GM12878 (cell line): ENCODE data around the gene NFKBIA. TPM values are rescaled to one million over a fixed set of nuclear protein-coding genes. Genes with fewer than 3 reads are reported as not detected.

ENCODE experiments used
- ATAC-seq: fragments of 200-7000 bp; cut with Tn5 transposase; 3 replicates; pipeline ENCODE4 v1.9.1; 2020; ENCODE audit warnings: mild to moderate bottlenecking, moderate library complexity
- BruUV-seq: library from RNA; stranded (reverse); fragments of 400-500 nt; replicated peaks from 2 replicates; lab custom pipeline; 2021; lab: Mats Ljungman, UMichigan
- CTCF ChIA-PET: fragments of 300-600 bp; sonication (Branson Sonifier 250); formaldehyde crosslinking; extraction: SDS; loops from one replicate; lab custom pipeline; 2021; ENCODE audit warnings: inconsistent platforms; lab: Yijun Ruan, JAX
- POLR2A ChIA-PET: fragments of 350-600 bp; formaldehyde crosslinking; extraction: SDS; loops from one replicate; lab custom pipeline; 2021; ENCODE audit warnings: inconsistent platforms; lab: Charles Lee
- RAD21 ChIA-PET: fragments of 300-600 bp; sonication (Branson Sonifier 250); formaldehyde crosslinking; loops from one replicate; lab custom pipeline; 2023; ENCODE audit warnings: antibody characterized with exemption; ENCODE audit not compliant: unreplicated experiment; lab: Charles Lee
- SMC1A ChIA-PET: fragments of 300-600 bp; sonication (Branson Sonifier 250); formaldehyde crosslinking; loops from one replicate; lab custom pipeline; 2023; ENCODE audit not compliant: unreplicated experiment, uncharacterized antibody; lab: Charles Lee
- DNase-seq: peaks from one replicate; pipeline ENCODE4 v3.0.0-alpha.2; 2011; ENCODE audit warnings: low read depth, low spot score
- FAIRE-seq: peaks from 3 replicates; lab custom pipeline; 2011; peaks lifted over from hg19 to GRCh38; lab: Jason Lieb, UNC
- H2AFZ ChIP-seq: 2 replicates; pipeline ENCODE4 v1.6.0; 2011; ENCODE audit warnings: low read depth, low read length, control low read depth; ENCODE audit not compliant: control insufficient read depth
- H3K27ac ChIP-seq: 2 replicates; pipeline ENCODE4 v1.5.1; 2011; ENCODE audit warnings: control low read depth; ENCODE audit not compliant: control insufficient read depth, insufficient read depth
- H3K27me3 ChIP-seq, 2 experiments: replicated peaks in 1 of 2; 2 replicates each; pipeline versions ENCODE4 v1.6.0 to v1.6.1; 2011; ENCODE audit warnings: low read length in 1 of 2; ENCODE audit not compliant: control insufficient read depth in 2 of 2, insufficient read depth in 2 of 2
- H3K36me3 ChIP-seq, 2 experiments: 2 replicates each; pipeline ENCODE4 v1.5.1; 2011; ENCODE audit warnings: low read length in 1 of 2; ENCODE audit not compliant: control insufficient read depth in 2 of 2, insufficient read depth in 2 of 2
- H3K4me1 ChIP-seq: 2 replicates; pipeline ENCODE4 v1.6.1; 2011; ENCODE audit warnings: mild to moderate bottlenecking, low read length, moderate library complexity, mixed read lengths; ENCODE audit not compliant: control insufficient read depth, insufficient read depth
- H3K4me2 ChIP-seq: 2 replicates; pipeline ENCODE4 v1.6.0; 2011; ENCODE audit warnings: control low read depth; ENCODE audit not compliant: control insufficient read depth, insufficient read depth
- H3K4me3 ChIP-seq: fragments of 200-600 bp; sonication (generic); 2 replicates; pipeline ENCODE4 v1.5.1; 2016
- H3K79me2 ChIP-seq: 2 replicates; pipeline ENCODE4 v1.6.0; 2011; ENCODE audit warnings: low read length; ENCODE audit not compliant: control insufficient read depth, insufficient read depth
- H3K9ac ChIP-seq: 2 replicates; pipeline ENCODE4 v1.8.0; 2011; ENCODE audit warnings: low read length, control low read depth, mixed read lengths; ENCODE audit not compliant: control insufficient read depth, insufficient read depth
- H3K9me3 ChIP-seq: replicated peaks from 3 replicates; pipeline ENCODE4 v1.5.1; 2011; ENCODE audit warnings: mild to moderate bottlenecking, low read length; ENCODE audit not compliant: control insufficient read depth, insufficient read depth
- H4K20me1 ChIP-seq: 2 replicates; pipeline ENCODE4 v1.6.0; 2011; ENCODE audit not compliant: control insufficient read depth, insufficient read depth
- CEBPB ChIP-seq, 2 experiments: fragments of 150-350 bp in 1 of 2; IDR thresholded peaks; 2 replicates each; pipeline ENCODE4 v1.6.1; 2012 to 2014; ENCODE audit warnings: low read depth in 2 of 2, low read length in 2 of 2, borderline replicate concordance in 1 of 2, inconsistent platforms in 1 of 2
- CHD4 ChIP-seq: fragments of 200-600 bp; sonication (generic); IDR thresholded peaks from 2 replicates; pipeline ENCODE4 v1.6.1; 2016; ENCODE audit warnings: mild to moderate bottlenecking
- EZH2 ChIP-seq: IDR thresholded peaks from 2 replicates; pipeline ENCODE4 v1.6.1; 2012; ENCODE audit warnings: low read depth, mild to moderate bottlenecking, control low read depth, inconsistent platforms, low read length, borderline replicate concordance; ENCODE audit not compliant: control insufficient read depth
- HDGF ChIP-seq: fragments of 450-650 bp; IDR thresholded peaks from 2 replicates; pipeline ENCODE4 v1.6.1; 2016; ENCODE audit warnings: antibody characterized with exemption
- POLR2AphosphoS5 ChIP-seq: IDR thresholded peaks from 2 replicates; pipeline ENCODE4 v1.6.1; 2011; ENCODE audit warnings: mild to moderate bottlenecking, low read length, inconsistent platforms
- SIN3A ChIP-seq: IDR thresholded peaks from 2 replicates; pipeline ENCODE4 v1.6.1; 2012; ENCODE audit warnings: low read depth, low read length, improper control_type of control experiment
- SMC3 ChIP-seq: IDR thresholded peaks from 2 replicates; pipeline ENCODE4 v1.6.1; 2011; ENCODE audit warnings: low read length, improper control_type of control experiment, borderline replicate concordance
- USF1 ChIP-seq: IDR thresholded peaks from 2 replicates; pipeline ENCODE4 v1.6.1; 2011; ENCODE audit warnings: borderline replicate concordance, low read depth, mild to moderate bottlenecking, moderate library complexity, mixed read lengths, low read length; ENCODE audit not compliant: insufficient read depth; ENCODE audit errors: extremely low read length
- ZNF274 ChIP-seq: IDR thresholded peaks from one replicate; pipeline ENCODE4 v1.8.0; 2011; ENCODE audit not compliant: insufficient read length, insufficient read depth
- ZZZ3 ChIP-seq: IDR thresholded peaks from 2 replicates; pipeline ENCODE4 v1.6.1; 2011; ENCODE audit warnings: low read depth; ENCODE audit not compliant: control insufficient read depth, insufficient read length
- WGBS: methylation state at CpG from one replicate; pipeline ENCODE4 v1.1.6; 2016; ENCODE audit warnings: low lambda C conversion rate; ENCODE audit not compliant: insufficient replicate concordance, insufficient coverage; ENCODE audit errors: missing lambda C conversion rate; 5-methylcytosine and 5-hydroxymethylcytosine counted together
- in situ Hi-C: fragments of 300-500 bp; cut with MboI; formaldehyde crosslinking; loops from 9 replicates; pipeline ENCODE4 v1.14.3; 2018; ENCODE audit warnings: mixed read lengths
- intact Hi-C: fragments of 100-400 bp; cut with micrococcal nuclease; formaldehyde crosslinking; loops from one replicate; pipeline ENCODE4 v1.14.2; 2022; ENCODE audit not compliant: unreplicated experiment
- polyA plus RNA-seq, 11 experiments: library from polyadenylated mRNA; depleted of rRNA in 4 of 11; unstranded in 6 of 11; stranded (reverse) in 5 of 11; fragments of >200 nt; fragmentation: Nextera tagmentation in 4 of 11; fragmentation: Illumina TruSeq in 1 of 11; extraction: Ambion mirVana in 4 of 11; extraction: Trizol in 1 of 11; gene quantifications; 1 replicate in 1 of 11; 2 replicates in 10 of 11; pipeline versions ENCODE4 v1.2.1 to v1.2.3, GENCODE V29; 2011 to 2016; ENCODE audit warnings: inconsistent platforms in 2 of 11, missing spikeins in 2 of 11, low read depth in 1 of 11
- total RNA-seq, 4 experiments: library from RNA; depleted of rRNA in 3 of 4; stranded (reverse); fragments of >200 nt in 3 of 4; fragmentation: Illumina TruSeq in 1 of 4; extraction: Trizol in 1 of 4; gene quantifications; 2 replicates each; pipeline versions ENCODE4 v1.2.1 to v1.2.3, GENCODE V29; 2013 to 2021
- TF ChIP-seq, protein P1 (sequence below): fragments of 450-650 bp; IDR thresholded peaks from 2 replicates; pipeline ENCODE4 v1.6.1; 2016; ENCODE audit warnings: mild to moderate bottlenecking
- TF ChIP-seq, protein P2 (sequence below): IDR thresholded peaks from 2 replicates; pipeline ENCODE4 v1.6.1; 2011; ENCODE audit warnings: borderline replicate concordance, low read depth, mild to moderate bottlenecking, moderate library complexity, low read length; ENCODE audit not compliant: insufficient read depth, poor library complexity, severe bottlenecking

Gene NFKBIA
- total and polyA plus RNA-seq, 10 of the 15 experiments (the other 5 are each of a cell fraction or from before 2014, with no cell fraction given): 123 to 419 (median 267) TPM

- no TSS peak for BruUV-seq
- no peak for DNase-seq
- Histone ChIP-seq H3K9me3 (peaks cover 3% of the 10 kb centered on the region; the same call in 2 of the 3 replicates), H3K9ac (no peak overlapping the region), H3K79me2 (no peaks in the 10 kb centered on the region), H3K4me1 (peaks cover 35% of the 10 kb centered on the region), H3K27ac (no peak overlapping the region), H3K36me3 (no peaks in the 10 kb centered on the region; a peak in 1 of 4 replicates), H3K4me3 (no peak overlapping the region), H3K4me2 (no peak overlapping the region), H4K20me1 (no peaks in the 10 kb centered on the region), H2AFZ (no peak overlapping the region; the same call in 1 of the 2 replicates), H3K27me3 (no peaks in the 10 kb centered on the region)
- ChIA-PET SMC1A (interaction anchor here (1.1 to 2.3 kb wide), 5 partner anchors 24 to 139 kb away, joined by 4 to 7 read pairs (median 5); no protein-coding TSS in a partner anchor), RAD21 (interaction anchor here (1.1 to 5.2 kb wide), 5 partner anchors 9 to 83 kb away, joined by 3 to 32 read pairs (median 4); partner anchors contain the start of gene NFKBIA), POLR2A (interaction anchor here (0.7 to 2.8 kb wide), 6 partner anchors 34 to 81 kb away, joined by 3 to 9 read pairs (median 6); partner anchors contain the start of genes NFKBIA and PSMA6), CTCF (interaction anchor here (0.7 to 2.9 kb wide), 5 partner anchors 23 to 107 kb away, joined by 3 to 8 read pairs (median 4); partner anchors contain the start of gene NFKBIA)
- no peak for ATAC-seq
- intact Hi-C loops: no loop called here
- 92% methylated on average over 37 of the region's 37 CpGs for WGBS
- TF ChIP-seq ZZZ3 (no peak), HDGF (no peak), CHD4 (no peak), USF1 (no peak), CEBPB (IDR thresholded peaks at IDR 0.05; ENCODE audit: borderline replicate concordance in 1 of 2, low read depth in 2 of 2, low read length in 2 of 2) (no peak), EZH2 (no peak), SIN3A (no peak), SMC3 (no peak), ZNF274 (no peak), POLR2AphosphoS5 (no peak)
- TF ChIP-seq, protein P1, sequence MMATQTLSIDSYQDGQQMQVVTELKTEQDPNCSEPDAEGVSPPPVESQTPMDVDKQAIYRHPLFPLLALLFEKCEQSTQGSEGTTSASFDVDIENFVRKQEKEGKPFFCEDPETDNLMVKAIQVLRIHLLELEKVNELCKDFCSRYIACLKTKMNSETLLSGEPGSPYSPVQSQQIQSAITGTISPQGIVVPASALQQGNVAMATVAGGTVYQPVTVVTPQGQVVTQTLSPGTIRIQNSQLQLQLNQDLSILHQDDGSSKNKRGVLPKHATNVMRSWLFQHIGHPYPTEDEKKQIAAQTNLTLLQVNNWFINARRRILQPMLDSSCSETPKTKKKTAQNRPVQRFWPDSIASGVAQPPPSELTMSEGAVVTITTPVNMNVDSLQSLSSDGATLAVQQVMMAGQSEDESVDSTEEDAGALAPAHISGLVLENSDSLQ: no peak
- TF ChIP-seq, protein P2, sequence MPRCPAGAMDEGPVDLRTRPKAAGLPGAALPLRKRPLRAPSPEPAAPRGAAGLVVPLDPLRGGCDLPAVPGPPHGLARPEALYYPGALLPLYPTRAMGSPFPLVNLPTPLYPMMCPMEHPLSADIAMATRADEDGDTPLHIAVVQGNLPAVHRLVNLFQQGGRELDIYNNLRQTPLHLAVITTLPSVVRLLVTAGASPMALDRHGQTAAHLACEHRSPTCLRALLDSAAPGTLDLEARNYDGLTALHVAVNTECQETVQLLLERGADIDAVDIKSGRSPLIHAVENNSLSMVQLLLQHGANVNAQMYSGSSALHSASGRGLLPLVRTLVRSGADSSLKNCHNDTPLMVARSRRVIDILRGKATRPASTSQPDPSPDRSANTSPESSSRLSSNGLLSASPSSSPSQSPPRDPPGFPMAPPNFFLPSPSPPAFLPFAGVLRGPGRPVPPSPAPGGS: no peak
- no peak for FAIRE-seq
- in situ Hi-C loops: no loop called here
Measured at GRCh38 chr14:35368583-35369392, 35.8 kb downstream of the NFKBIA start.
